Muscle layer of colon (tissue), 2 donors: ENCODE measurements around the gene AMIGO2.
A peak's percentile ranks its signal among the peaks of the same experiment; 100 is the strongest.
"Not testable (repeated sequence)": the region's sequence is repeated elsewhere in the genome, so short reads cannot be mapped to it uniquely, and the experiment has no call there.

Experiments
- H3K27ac ChIP-seq: one replicate; pipeline ENCODE4 v1.7.0; 2013; ENCODE audit warnings: low read depth, mild to moderate bottlenecking, low read length, moderate library complexity
- H3K27me3 ChIP-seq, 2 donors: one replicate each; pipeline ENCODE4 v1.7.0; 2013; ENCODE audit warnings: low read length in 2 of 2, mild to moderate bottlenecking in 2 of 2; ENCODE audit not compliant: insufficient read depth in 2 of 2, control insufficient read depth in 1 of 2
- H3K36me3 ChIP-seq: one replicate; pipeline ENCODE4 v1.7.0; 2013; ENCODE audit warnings: mild to moderate bottlenecking, low read length; ENCODE audit not compliant: insufficient read depth
- H3K4me1 ChIP-seq: one replicate; pipeline ENCODE4 v1.7.0; 2013; ENCODE audit warnings: mild to moderate bottlenecking, low read length; ENCODE audit not compliant: insufficient read depth
- H3K4me3 ChIP-seq, 2 donors: one replicate each; pipeline ENCODE4 v1.7.0; 2013; ENCODE audit warnings: low read length in 2 of 2, low read depth in 1 of 2, mild to moderate bottlenecking in 1 of 2, moderate library complexity in 1 of 2
- H3K9ac ChIP-seq: one replicate; pipeline ENCODE4 v1.7.0; 2013; ENCODE audit warnings: low read length
- H3K9me3 ChIP-seq: one replicate; pipeline ENCODE4 v1.7.0; 2013; ENCODE audit warnings: mild to moderate bottlenecking, low read length
- donor health status: abdominal sarcoma.
- donor health status: Adenocarcinoma of cecum.

Gene AMIGO2

DNA sequence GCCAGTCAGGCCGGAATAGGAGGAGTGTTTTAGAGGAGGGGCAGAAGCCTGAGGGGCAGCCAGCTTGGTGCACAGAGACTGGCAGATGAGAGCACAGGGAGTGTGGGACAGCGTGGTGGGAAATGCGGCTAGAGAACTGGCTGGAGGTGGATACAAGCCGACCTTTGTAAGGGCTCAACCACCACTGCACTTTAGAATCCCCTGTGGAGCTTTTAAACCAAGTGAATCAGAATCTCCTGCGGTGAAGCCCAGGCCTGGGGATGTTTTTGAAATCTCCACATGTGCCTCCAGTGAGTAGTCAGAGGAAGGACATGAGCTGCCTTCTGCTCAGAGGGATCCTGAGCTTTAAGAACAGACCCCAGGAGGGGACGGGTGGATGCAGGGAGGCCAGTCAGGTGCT, 11.2 kb downstream of the AMIGO2 start:
- no peaks in the 10 kb centered on the region for H3K27me3 ChIP-seq
- H3K27ac ChIP-seq, result no peak overlapping the region
- H3K4me3 ChIP-seq, result no peak overlapping the region
- no peaks in the 10 kb centered on the region for H3K9me3 ChIP-seq
- no peaks in the 10 kb centered on the region for H3K36me3 ChIP-seq
- H3K4me1 ChIP-seq, result peaks cover 47% of the 10 kb centered on the region
- no peak overlapping the region for H3K9ac ChIP-seq

DNA sequence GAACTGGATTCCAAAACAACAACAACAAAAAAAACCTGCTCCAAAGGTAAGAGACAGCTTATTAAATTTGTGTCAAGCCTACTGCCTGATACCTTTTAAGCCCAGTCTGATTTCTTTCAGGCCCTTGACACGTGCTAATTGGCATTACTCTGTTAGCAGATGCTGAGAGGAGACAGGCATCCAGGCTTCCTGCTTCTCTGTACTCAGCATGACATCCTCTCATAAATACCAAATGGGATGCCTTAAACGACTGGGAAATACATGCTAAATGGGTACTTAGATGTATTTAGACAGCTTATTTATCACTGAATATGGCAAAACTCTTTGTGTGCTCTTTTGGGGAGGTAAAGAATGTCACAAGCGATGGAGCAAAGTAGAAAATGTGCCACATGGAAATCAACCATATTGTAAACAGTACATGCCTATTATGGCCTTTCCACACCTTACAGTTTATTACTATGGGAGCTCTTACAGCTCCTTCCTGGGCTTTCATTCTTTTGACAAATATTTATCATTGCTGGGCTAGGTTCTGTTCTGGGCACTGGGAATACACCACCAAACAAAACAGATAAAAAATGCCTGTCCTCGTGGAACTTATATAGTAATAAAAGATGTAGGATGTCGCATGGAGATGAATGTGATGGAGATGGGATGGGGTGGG, 11.9 kb downstream of the AMIGO2 start:
- Histone ChIP-seq H3K9me3 (no peaks in the 10 kb centered on the region), H3K27ac (peak overlapping the region; percentile 31), H3K9ac (no peak overlapping the region), H3K4me3 (no peak overlapping the region), H3K36me3 (no peaks in the 10 kb centered on the region), H3K27me3 (no peaks in the 10 kb centered on the region), H3K4me1 (peaks cover 47% of the 10 kb centered on the region)

DNA sequence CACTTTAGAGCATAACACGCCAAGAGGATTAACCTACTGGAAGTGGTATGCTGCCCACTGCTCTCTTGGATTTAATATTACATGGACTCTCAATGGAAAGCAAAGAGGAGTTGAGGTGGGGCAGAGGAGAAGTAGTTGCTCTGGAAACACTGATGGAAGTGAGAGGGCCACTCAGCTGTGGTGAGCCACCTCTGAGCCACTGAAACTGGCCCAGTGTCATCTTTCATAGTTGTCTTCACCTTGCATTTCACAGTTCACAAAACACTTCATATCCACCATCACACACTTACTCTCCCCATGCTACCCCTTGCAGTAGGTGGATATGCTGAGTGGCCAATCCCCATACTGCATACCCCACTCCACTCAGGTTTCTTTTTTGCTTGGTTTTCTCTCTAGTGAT, 12.6 kb downstream of the AMIGO2 start:
- H3K4me1 ChIP-seq, result peaks cover 47% of the 10 kb centered on the region
- no peaks in the 10 kb centered on the region for H3K9me3 ChIP-seq
- H3K9ac ChIP-seq, result no peak overlapping the region
- no peaks in the 10 kb centered on the region for H3K36me3 ChIP-seq
- H3K4me3 ChIP-seq, result no peak overlapping the region
- no peaks in the 10 kb centered on the region for H3K27me3 ChIP-seq
- H3K27ac ChIP-seq, result no peak overlapping the region

DNA sequence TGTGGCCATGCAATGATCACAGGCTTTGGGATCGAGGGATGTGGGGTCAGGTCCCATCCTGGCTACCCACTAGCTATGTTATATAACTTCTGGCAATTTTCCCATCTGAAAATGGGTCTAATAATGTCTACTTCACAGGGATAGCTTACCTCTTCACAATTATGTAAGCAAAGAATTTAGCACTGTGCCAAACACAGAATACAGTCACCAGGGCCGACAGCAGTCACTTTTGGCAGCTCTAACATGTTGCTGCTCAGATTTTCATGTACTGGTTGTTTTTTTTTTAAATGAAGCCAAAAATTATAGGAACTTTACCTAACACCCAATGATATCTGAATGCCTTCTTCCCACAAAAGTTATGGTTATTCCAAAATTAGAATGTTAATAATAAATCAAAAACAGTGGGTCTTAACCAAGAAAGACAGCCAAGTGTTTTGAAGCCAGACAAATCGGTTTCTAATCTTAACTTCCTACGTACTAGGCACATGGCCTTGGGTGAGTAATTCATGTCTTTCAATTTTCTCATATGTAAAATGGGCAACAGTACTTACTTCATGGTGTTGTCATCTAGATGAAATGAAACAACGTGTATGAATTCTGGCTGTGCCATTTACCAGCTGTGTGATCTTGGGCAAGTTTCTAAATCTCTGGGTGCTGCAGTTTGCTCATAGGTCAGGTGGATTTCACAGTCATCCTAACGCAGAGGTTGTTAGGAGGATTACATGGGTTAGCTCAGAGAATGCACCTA, 13.3 kb downstream of the AMIGO2 start:
- no peaks in the 10 kb centered on the region for H3K9me3 ChIP-seq
- H3K4me1 ChIP-seq, result peaks cover 47% of the 10 kb centered on the region
- H3K9ac ChIP-seq, result no peak overlapping the region
- H3K27ac ChIP-seq, result no peak overlapping the region
- no peaks in the 10 kb centered on the region for H3K27me3 ChIP-seq
- no peaks in the 10 kb centered on the region for H3K36me3 ChIP-seq
- no peak overlapping the region for H3K4me3 ChIP-seq

DNA sequence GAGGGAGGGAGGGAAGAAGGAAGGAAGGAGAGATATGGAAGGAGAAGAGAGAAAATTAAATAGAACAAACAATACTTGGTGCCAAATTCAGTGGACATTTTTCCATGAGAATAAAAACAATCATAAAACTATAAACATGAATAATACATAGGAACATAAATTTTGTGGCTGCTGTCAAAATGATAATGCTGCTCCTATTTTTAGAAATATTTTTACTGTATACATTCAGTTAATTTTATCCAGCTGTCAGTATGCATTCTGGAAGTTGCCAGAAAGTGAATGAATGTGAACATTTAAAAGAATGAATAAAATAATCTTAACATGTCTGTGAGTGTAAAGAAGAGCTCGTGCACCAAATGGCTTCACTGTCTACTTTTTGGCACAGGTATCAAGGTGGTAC, 14.2 kb downstream of the AMIGO2 start:
- H3K9me3 ChIP-seq, result no peaks in the 10 kb centered on the region
- no peak overlapping the region for H3K27ac ChIP-seq
- no peak overlapping the region for H3K9ac ChIP-seq
- H3K4me1 ChIP-seq, result peaks cover 47% of the 10 kb centered on the region
- H3K4me3 ChIP-seq, result no peak overlapping the region
- no peaks in the 10 kb centered on the region for H3K36me3 ChIP-seq
- no peaks in the 10 kb centered on the region for H3K27me3 ChIP-seq

DNA sequence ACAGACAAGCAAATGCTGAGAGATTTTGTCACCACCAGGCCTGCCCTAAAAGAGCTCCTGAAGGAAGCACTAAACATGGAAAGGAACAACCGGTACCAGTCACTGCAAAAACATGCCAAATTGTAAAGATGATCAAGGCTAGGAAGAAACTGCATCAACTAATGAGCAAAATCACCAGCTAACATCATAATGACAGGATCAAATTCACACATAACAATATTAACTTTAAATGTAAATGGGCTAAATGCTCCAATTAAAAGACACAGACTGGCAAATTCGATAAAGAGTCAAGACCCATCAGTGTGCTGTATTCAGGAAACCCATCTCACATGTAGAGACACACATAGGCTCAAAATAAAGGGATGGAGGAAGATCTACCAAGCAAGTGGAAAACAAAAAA, 21.1 kb downstream of the AMIGO2 start:
- H3K27ac ChIP-seq, H3K9ac ChIP-seq, H3K27me3 ChIP-seq, H3K4me3 ChIP-seq, H3K4me1 ChIP-seq, H3K36me3 ChIP-seq, H3K9me3 ChIP-seq: not testable (repeated sequence)

DNA sequence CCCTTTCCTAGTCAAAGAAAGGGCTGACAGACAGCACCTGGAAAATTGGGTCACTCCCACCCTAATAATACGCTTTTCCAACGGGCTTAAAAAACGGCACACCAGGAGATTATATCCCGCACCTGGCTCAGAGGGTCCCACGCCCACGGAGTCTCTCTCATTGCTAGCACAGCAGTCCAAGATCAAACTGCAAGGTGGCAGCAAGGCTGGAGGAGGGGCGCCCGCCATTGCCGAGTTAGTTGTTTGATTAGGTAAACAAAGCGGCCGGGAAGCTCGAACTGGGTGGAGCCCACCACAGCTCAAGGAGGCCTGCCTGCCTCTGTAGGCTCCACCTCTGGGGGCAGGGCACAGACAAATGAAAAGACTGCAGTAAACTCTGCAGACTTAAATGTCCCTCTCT, 22.8 kb downstream of the AMIGO2 start:
- H3K9ac ChIP-seq, H3K4me1 ChIP-seq, H3K27me3 ChIP-seq, H3K27ac ChIP-seq, H3K36me3 ChIP-seq, H3K9me3 ChIP-seq, H3K4me3 ChIP-seq: not testable (repeated sequence)

DNA sequence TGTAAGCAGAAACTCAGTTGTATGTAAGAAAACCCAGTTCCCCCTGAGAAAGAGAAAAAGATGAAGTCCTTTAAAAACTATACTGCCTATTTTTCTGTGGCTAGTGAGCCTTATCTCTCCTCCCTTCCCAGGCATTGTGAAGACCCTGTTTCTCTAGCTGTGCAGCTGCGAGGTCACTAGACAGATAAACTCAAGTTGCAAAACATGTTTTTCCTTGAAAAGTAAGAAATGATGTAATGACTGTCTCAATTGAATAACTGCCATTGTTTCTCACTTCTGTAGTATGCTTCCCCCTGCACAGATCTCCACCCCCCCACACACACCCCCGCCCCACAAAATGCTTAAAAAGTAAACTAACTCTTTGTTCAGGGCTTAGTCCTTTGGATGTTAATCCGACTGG, 23.9 kb downstream of the AMIGO2 start:
- not testable (repeated sequence) for H3K27me3 ChIP-seq, H3K36me3 ChIP-seq, H3K9me3 ChIP-seq, H3K4me1 ChIP-seq, H3K27ac ChIP-seq, H3K9ac ChIP-seq, H3K4me3 ChIP-seq

DNA sequence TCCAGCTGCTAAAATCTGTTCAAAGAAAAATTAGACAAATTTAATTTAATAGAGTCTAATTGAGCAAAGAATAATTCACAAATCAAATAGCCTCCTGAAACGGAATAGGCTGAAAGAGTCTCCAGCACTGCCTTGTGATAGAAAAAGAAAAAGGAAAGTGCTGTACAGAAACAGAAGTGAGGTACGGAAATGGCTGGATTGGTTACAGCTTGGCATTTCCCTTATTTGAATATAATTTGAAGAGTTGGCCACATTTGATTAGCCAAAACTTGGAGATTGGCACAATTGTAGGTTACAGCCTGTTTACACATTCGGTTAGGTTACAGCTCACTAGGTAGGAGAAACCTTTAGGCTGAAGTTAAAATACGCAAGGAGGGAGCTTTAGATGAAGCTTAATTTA, 25.1 kb downstream of the AMIGO2 start:
- H3K4me1 ChIP-seq, result no peaks in the 10 kb centered on the region
- H3K27ac ChIP-seq, result no peak overlapping the region
- H3K4me3 ChIP-seq, result no peak overlapping the region
- H3K27me3 ChIP-seq, result no peaks in the 10 kb centered on the region
- no peaks in the 10 kb centered on the region for H3K36me3 ChIP-seq
- no peaks in the 10 kb centered on the region for H3K9me3 ChIP-seq
- H3K9ac ChIP-seq, result no peak overlapping the region

DNA sequence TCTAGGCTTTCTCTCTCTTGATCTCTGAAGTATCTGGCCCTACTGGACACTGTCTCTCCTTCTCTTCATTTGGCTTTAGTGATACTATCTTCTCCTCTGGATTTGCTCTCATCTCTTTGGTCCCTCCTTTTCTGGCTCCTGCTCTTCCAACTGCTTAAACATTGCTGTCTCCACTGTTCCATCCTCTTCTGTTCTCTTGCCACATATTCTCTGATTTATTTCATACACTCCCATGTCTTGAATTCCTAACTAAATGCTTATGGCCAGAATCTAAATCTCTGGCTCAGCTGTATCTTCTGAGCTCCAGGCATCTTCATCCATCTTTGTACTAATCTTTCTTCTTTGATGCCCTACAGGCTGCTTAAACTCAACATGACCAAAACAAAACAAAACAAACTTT, 25.8 kb downstream of the AMIGO2 start:
- Histone ChIP-seq H3K36me3 (no peaks in the 10 kb centered on the region), H3K4me3 (no peak overlapping the region), H3K4me1 (no peaks in the 10 kb centered on the region), H3K9ac (no peak overlapping the region), H3K27me3 (no peaks in the 10 kb centered on the region), H3K27ac (no peak overlapping the region), H3K9me3 (no peaks in the 10 kb centered on the region)

DNA sequence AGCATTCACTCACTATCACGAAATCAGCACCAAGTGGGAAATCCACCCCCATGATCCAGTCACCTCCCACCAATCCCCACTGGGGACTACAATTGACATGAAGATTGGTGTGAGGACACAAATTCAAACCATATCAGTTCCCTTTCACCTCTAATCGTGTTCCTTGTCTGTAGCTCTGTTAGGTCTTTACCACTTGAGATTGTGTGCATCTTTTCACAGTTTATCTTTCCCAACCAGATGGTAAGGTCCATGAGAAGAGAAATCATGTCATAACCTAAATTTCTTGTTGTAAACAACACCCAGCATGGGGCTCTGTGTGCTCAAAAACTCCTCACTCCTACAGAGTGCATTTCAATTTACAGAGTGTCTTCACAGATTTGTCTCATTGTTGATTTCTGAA, 27.5 kb downstream of the AMIGO2 start:
- H3K27me3 ChIP-seq, result no peaks in the 10 kb centered on the region
- H3K9me3 ChIP-seq, result no peaks in the 10 kb centered on the region

DNA sequence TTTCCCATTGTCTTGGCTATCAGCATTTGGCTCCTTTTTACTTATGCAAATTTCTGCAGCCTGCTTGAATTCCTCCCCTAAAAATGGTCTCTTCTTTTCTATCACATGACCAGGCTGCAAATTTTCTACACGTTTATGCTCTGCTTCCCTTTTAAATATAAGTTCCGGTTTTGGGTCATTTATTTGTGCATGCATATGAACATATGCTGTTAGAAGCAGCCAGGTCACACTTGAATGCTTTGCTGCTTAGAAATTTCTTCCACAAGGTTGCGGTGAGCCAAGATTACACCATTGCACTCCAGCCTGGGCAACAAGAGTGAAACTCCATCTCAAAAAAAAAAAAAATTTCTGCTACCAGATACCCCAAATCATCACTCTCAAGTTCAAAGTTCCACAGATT, 28.5 kb downstream of the AMIGO2 start:
- H3K4me1 ChIP-seq, H3K9me3 ChIP-seq, H3K9ac ChIP-seq, H3K4me3 ChIP-seq, H3K36me3 ChIP-seq, H3K27me3 ChIP-seq, H3K27ac ChIP-seq: not testable (repeated sequence)

More for the DNA sequence above, 27.5 kb downstream of the AMIGO2 start:
- Histone ChIP-seq H3K9ac (no peak overlapping the region), H3K36me3 (no peaks in the 10 kb centered on the region), H3K4me1 (no peaks in the 10 kb centered on the region), H3K4me3 (no peak overlapping the region), H3K27ac (no peak overlapping the region)
